IMR-90 (cell line): ENCODE results near the gene LRRC55. TPM values are rescaled to one million over a fixed set of nuclear protein-coding genes. Genes with fewer than 3 reads are reported as not detected.

Source experiments
- ATAC-seq: fragments of 200-7000 bp; cut with Tn5 transposase; 2 replicates; pipeline ENCODE4 v1.9.1; 2020; ENCODE audit warnings: low read depth, mild to moderate bottlenecking, moderate library complexity
- BruUV-seq: library from RNA; stranded (reverse); fragments of 400-500 nt; replicated peaks from 2 replicates; lab custom pipeline; 2021; lab: Mats Ljungman, UMichigan
- CTCF ChIA-PET: fragments of 300-600 bp; formaldehyde crosslinking; extraction: SDS; loops from one replicate; lab custom pipeline; 2021; ENCODE audit warnings: antibody characterized with exemption; lab: Yijun Ruan, JAX
- POLR2A ChIA-PET: fragments of 300-600 bp; sonication (Branson Sonifier 250); formaldehyde crosslinking; loops from one replicate; lab custom pipeline; 2022; ENCODE audit warnings: antibody characterized with exemption; ENCODE audit not compliant: unreplicated experiment; lab: Charles Lee
- DNase-seq: peaks from one replicate; pipeline ENCODE4 v3.0.0; 2013
- H2AFZ ChIP-seq: replicated peaks from 2 replicates; pipeline ENCODE3; 2013; ENCODE audit warnings: low read length, mild to moderate bottlenecking; ENCODE audit not compliant: poor library complexity
- H2AK5ac ChIP-seq: 2 replicates; pipeline ENCODE4 v1.6.1; 2013; ENCODE audit warnings: low read depth, low read length, inconsistent platforms
- H2AK9ac ChIP-seq: replicated peaks from 2 replicates; pipeline ENCODE3; 2013; ENCODE audit warnings: mild to moderate bottlenecking, low read depth, low read length, moderate library complexity; ENCODE audit not compliant: poor library complexity
- H2BK120ac ChIP-seq: 2 replicates; pipeline ENCODE4 v1.6.1; 2013; ENCODE audit warnings: low read depth, low read length, inconsistent platforms
- H2BK15ac ChIP-seq: 3 replicates; pipeline ENCODE4 v1.6.1; 2013; ENCODE audit warnings: low read depth, low read length, inconsistent platforms
- H2BK20ac ChIP-seq: 2 replicates; pipeline ENCODE4 v1.6.1; 2013; ENCODE audit warnings: low read depth, mild to moderate bottlenecking, inconsistent platforms, low read length, moderate library complexity
- H2BK5ac ChIP-seq: 2 replicates; pipeline ENCODE4 v1.6.1; 2013; ENCODE audit warnings: mild to moderate bottlenecking, low read depth, low read length, inconsistent platforms; ENCODE audit not compliant: poor library complexity, severe bottlenecking
- H3K14ac ChIP-seq: replicated peaks from 2 replicates; pipeline ENCODE4 v1.6.1; 2013; ENCODE audit warnings: low read depth, low read length, inconsistent platforms
- H3K18ac ChIP-seq: 2 replicates; pipeline ENCODE4 v1.6.1; 2013; ENCODE audit warnings: low read depth, low read length, control low read depth
- H3K23ac ChIP-seq: 2 replicates; pipeline ENCODE4 v1.6.1; 2013; ENCODE audit warnings: low read depth, low read length, inconsistent platforms
- H3K27ac ChIP-seq: 2 replicates; pipeline ENCODE4 v1.5.1; 2013; ENCODE audit warnings: mild to moderate bottlenecking, control low read depth, low read length; ENCODE audit not compliant: insufficient read depth
- H3K27me3 ChIP-seq: 2 replicates; pipeline ENCODE4 v1.6.1; 2013; ENCODE audit warnings: low read length; ENCODE audit not compliant: control insufficient read depth, insufficient read depth
- H3K36me3 ChIP-seq: 2 replicates; pipeline ENCODE4 v1.6.1; 2013; ENCODE audit warnings: low read length, mixed read lengths; ENCODE audit not compliant: control insufficient read depth, insufficient read depth
- H3K4ac ChIP-seq: 2 replicates; pipeline ENCODE4 v1.6.1; 2013; ENCODE audit warnings: low read depth, low read length, inconsistent platforms
- H3K4me1 ChIP-seq: 2 replicates; pipeline ENCODE4 v1.6.1; 2013; ENCODE audit warnings: low read length, mixed read lengths; ENCODE audit not compliant: control insufficient read depth, insufficient read depth
- H3K4me2 ChIP-seq: 2 replicates; pipeline ENCODE4 v1.6.1; 2013; ENCODE audit warnings: low read depth, mild to moderate bottlenecking, control low read depth, low read length, moderate library complexity
- H3K4me3 ChIP-seq: 2 replicates; pipeline ENCODE4 v1.5.1; 2013; ENCODE audit warnings: low read depth, mild to moderate bottlenecking, control low read depth, low read length, moderate library complexity; ENCODE audit not compliant: insufficient read depth
- H3K56ac ChIP-seq: 2 replicates; pipeline ENCODE4 v1.6.1; 2013; ENCODE audit warnings: low read length, inconsistent platforms; ENCODE audit not compliant: insufficient read depth; ENCODE audit errors: extremely low read depth
- H3K79me1 ChIP-seq, 2 experiments: 2 replicates each; pipeline ENCODE4 v1.6.1; 2013; ENCODE audit warnings: low read length in 2 of 2, inconsistent platforms in 1 of 2, low read depth in 1 of 2
- H3K9ac ChIP-seq: 2 replicates; pipeline ENCODE4 v1.6.1; 2013; ENCODE audit warnings: low read depth, low read length, control low read depth
- H3K9me1 ChIP-seq: 2 replicates; pipeline ENCODE4 v1.6.1; 2013; ENCODE audit warnings: low read length, inconsistent platforms; ENCODE audit not compliant: insufficient read depth
- H3K9me3 ChIP-seq: 2 replicates; pipeline ENCODE4 v1.6.1; 2013; ENCODE audit warnings: low read length; ENCODE audit not compliant: control insufficient read depth, insufficient read depth
- H4K20me1 ChIP-seq: 2 replicates; pipeline ENCODE4 v1.6.1; 2013; ENCODE audit warnings: low read length, inconsistent platforms; ENCODE audit not compliant: insufficient read depth
- H4K5ac ChIP-seq: 2 replicates; pipeline ENCODE4 v1.6.1; 2013; ENCODE audit warnings: mild to moderate bottlenecking, low read depth, low read length, control low read depth
- H4K8ac ChIP-seq, 2 experiments: 2 replicates each; pipeline ENCODE4 v1.6.1; 2013; ENCODE audit warnings: low read depth in 2 of 2, low read length in 2 of 2, control low read depth in 1 of 2, inconsistent platforms in 1 of 2
- H4K91ac ChIP-seq: 2 replicates; pipeline ENCODE4 v1.6.1; 2013; ENCODE audit warnings: low read depth, low read length, inconsistent platforms; ENCODE audit not compliant: insufficient read depth
- BHLHE40 ChIP-seq: fragments of 150-350 bp; IDR thresholded peaks from 2 replicates; pipeline ENCODE4 v1.6.1; 2016; ENCODE audit warnings: mild to moderate bottlenecking, low read depth, low read length
- CEBPB ChIP-seq: IDR thresholded peaks from 2 replicates; pipeline ENCODE4 v1.6.1; 2012; ENCODE audit warnings: low read depth, low read length, improper control_type of control experiment
- CHD1 ChIP-seq: IDR thresholded peaks from 2 replicates; pipeline ENCODE4 v1.6.1; 2012; ENCODE audit warnings: low read depth, low read length, improper control_type of control experiment
- FOS ChIP-seq: fragments of 150-350 bp; IDR thresholded peaks from 2 replicates; pipeline ENCODE4 v1.6.1; 2016; ENCODE audit warnings: low read depth, low read length
- MAFK ChIP-seq: IDR thresholded peaks from 2 replicates; pipeline ENCODE4 v1.6.1; 2012; ENCODE audit warnings: low read depth, low read length, improper control_type of control experiment
- MAZ ChIP-seq: IDR thresholded peaks from 2 replicates; pipeline ENCODE4 v1.6.1; 2012; ENCODE audit warnings: low read depth, mild to moderate bottlenecking, low read length, improper control_type of control experiment, moderate library complexity, borderline replicate concordance
- MXI1 ChIP-seq: IDR thresholded peaks from 2 replicates; pipeline ENCODE4 v1.6.1; 2012; ENCODE audit warnings: low read depth, mild to moderate bottlenecking, low read length, moderate library complexity, borderline replicate concordance
- NFE2L2 ChIP-seq: fragments of 150-350 bp; IDR thresholded peaks from 2 replicates; pipeline ENCODE4 v1.6.1; 2016; ENCODE audit warnings: low read depth, mild to moderate bottlenecking, low read length
- POLR2A ChIP-seq: IDR thresholded peaks from 2 replicates; pipeline ENCODE4 v1.6.1; 2012; ENCODE audit warnings: mild to moderate bottlenecking, low read depth, low read length
- RAD21 ChIP-seq: IDR thresholded peaks from 2 replicates; pipeline ENCODE4 v1.6.1; 2012; ENCODE audit warnings: low read length, improper control_type of control experiment
- RCOR1 ChIP-seq: IDR thresholded peaks from 2 replicates; pipeline ENCODE4 v1.6.1; 2012; ENCODE audit warnings: mild to moderate bottlenecking, low read length, improper control_type of control experiment; ENCODE audit not compliant: insufficient replicate concordance
- RFX5 ChIP-seq: IDR thresholded peaks from 2 replicates; pipeline ENCODE4 v1.8.0; 2012; ENCODE audit warnings: low read depth, mild to moderate bottlenecking, low read length, moderate library complexity
- SMC3 ChIP-seq: fragments of 150-350 bp; IDR thresholded peaks from 2 replicates; pipeline ENCODE4 v1.6.1; 2016; ENCODE audit warnings: low read depth, mild to moderate bottlenecking, antibody characterized with exemption, low read length, moderate library complexity
- USF2 ChIP-seq: fragments of 150-350 bp; IDR thresholded peaks from 2 replicates; pipeline ENCODE4 v1.6.1; 2017; ENCODE audit warnings: mild to moderate bottlenecking, antibody characterized with exemption, low read length, low read depth
- WGBS, 2 experiments: methylation state at CpG; one replicate each; pipeline versions ENCODE4 v1.1.5 to v1.1.7; 2013; ENCODE audit warnings: missing lambda C conversion rate in 2 of 2; ENCODE audit not compliant: insufficient read length in 1 of 2; ENCODE audit errors: extremely low coverage in 2 of 2; 5-methylcytosine and 5-hydroxymethylcytosine counted together
- dilution Hi-C: fragments of 300-500 bp; cut with HindIII; formaldehyde crosslinking; loops from one replicate; pipeline ENCODE4 v1.14.3; 2018; ENCODE audit warnings: low sequenced_read_pairs; ENCODE audit not compliant: unreplicated experiment
- in situ Hi-C: fragments of 300-500 bp; cut with MboI; formaldehyde crosslinking; loops from 3 replicates; pipeline ENCODE4 v1.14.3; 2019; ENCODE audit warnings: low sequenced_read_pairs, inconsistent platforms, mixed read lengths
- intact Hi-C: fragments of 100-400 bp; cut with micrococcal nuclease; formaldehyde crosslinking; loops from 2 replicates; pipeline ENCODE4 v1.10.0; 2022
- polyA plus RNA-seq, 3 experiments: library from polyadenylated mRNA; depleted of rRNA; stranded (reverse); fragments of >200 nt; gene quantifications; 2 replicates each; pipeline ENCODE4 v1.2.3, GENCODE V29; 2012; ENCODE audit warnings: low replicate concordance in 1 of 3
- total RNA-seq: library from RNA; depleted of rRNA; stranded (reverse); fragments of >200 nt; gene quantifications from 2 replicates; pipeline ENCODE4 v1.2.3, GENCODE V29; 2012
- TF ChIP-seq, protein P1 (sequence below): conservative IDR thresholded peaks from 2 replicates; pipeline ENCODE4 v1.5.1; 2012; ENCODE audit warnings: mild to moderate bottlenecking, low read depth, low read length, improper control_type of control experiment
- TF ChIP-seq, protein P2 (sequence below): fragments of 150-350 bp; IDR thresholded peaks from 2 replicates; pipeline ENCODE4 v1.6.1; 2016; ENCODE audit warnings: low read depth, mild to moderate bottlenecking, low read length, moderate library complexity, borderline replicate concordance

Gene LRRC55
- total and polyA plus RNA-seq, 2 of the 4 experiments (the other 2 are of a cell fraction) = not detected

- no peaks in the 10 kb centered on the region for H3K9me1 ChIP-seq
- ChIA-PET POLR2A (no interaction called here), CTCF (no interaction called here)
- no peak overlapping the region for H3K4me3 ChIP-seq
- H3K18ac ChIP-seq = no peak overlapping the region
- no peak overlapping the region for H4K5ac ChIP-seq
- no peak for TF ChIP-seq RAD21
- TF ChIP-seq RFX5 = no peak
- no peak for TF ChIP-seq USF2
- TF ChIP-seq MAFK = no peak
- TF ChIP-seq, protein P1, sequence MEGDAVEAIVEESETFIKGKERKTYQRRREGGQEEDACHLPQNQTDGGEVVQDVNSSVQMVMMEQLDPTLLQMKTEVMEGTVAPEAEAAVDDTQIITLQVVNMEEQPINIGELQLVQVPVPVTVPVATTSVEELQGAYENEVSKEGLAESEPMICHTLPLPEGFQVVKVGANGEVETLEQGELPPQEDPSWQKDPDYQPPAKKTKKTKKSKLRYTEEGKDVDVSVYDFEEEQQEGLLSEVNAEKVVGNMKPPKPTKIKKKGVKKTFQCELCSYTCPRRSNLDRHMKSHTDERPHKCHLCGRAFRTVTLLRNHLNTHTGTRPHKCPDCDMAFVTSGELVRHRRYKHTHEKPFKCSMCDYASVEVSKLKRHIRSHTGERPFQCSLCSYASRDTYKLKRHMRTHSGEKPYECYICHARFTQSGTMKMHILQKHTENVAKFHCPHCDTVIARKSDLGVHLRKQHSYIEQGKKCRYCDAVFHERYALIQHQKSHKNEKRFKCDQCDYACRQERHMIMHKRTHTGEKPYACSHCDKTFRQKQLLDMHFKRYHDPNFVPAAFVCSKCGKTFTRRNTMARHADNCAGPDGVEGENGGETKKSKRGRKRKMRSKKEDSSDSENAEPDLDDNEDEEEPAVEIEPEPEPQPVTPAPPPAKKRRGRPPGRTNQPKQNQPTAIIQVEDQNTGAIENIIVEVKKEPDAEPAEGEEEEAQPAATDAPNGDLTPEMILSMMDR = no peak
- TF ChIP-seq MXI1 = no peak
- no peak for TF ChIP-seq BHLHE40
- TF ChIP-seq CHD1 = no peak
- no peak for TF ChIP-seq SMC3
- no peak for TF ChIP-seq POLR2A
- no peak for TF ChIP-seq MAZ
- TF ChIP-seq, protein P2, sequence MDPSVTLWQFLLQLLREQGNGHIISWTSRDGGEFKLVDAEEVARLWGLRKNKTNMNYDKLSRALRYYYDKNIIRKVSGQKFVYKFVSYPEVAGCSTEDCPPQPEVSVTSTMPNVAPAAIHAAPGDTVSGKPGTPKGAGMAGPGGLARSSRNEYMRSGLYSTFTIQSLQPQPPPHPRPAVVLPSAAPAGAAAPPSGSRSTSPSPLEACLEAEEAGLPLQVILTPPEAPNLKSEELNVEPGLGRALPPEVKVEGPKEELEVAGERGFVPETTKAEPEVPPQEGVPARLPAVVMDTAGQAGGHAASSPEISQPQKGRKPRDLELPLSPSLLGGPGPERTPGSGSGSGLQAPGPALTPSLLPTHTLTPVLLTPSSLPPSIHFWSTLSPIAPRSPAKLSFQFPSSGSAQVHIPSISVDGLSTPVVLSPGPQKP = no peak
- TF ChIP-seq CEBPB = no peak
- no peak for TF ChIP-seq NFE2L2
- no peak for TF ChIP-seq RCOR1
- TF ChIP-seq FOS = no peak
- intact Hi-C loops = no loop called here
- no peak overlapping the region for H3K4me2 ChIP-seq
- DNase-seq (no peak), ATAC-seq (no peak)
- H4K20me1 ChIP-seq = no peaks in the 10 kb centered on the region
- no peak overlapping the region for H2AK9ac ChIP-seq
- H4K91ac ChIP-seq = no peak overlapping the region
- H2BK120ac ChIP-seq = no peak overlapping the region
- H3K36me3 ChIP-seq = no peaks in the 10 kb centered on the region
- H3K9ac ChIP-seq = no peak overlapping the region
- H2BK20ac ChIP-seq = no peak overlapping the region
- no peak overlapping the region for H2BK15ac ChIP-seq
- H3K14ac ChIP-seq = no peak overlapping the region
- H3K4me1 ChIP-seq = no peaks in the 10 kb centered on the region
- no peak overlapping the region for H2AK5ac ChIP-seq
- H3K27ac ChIP-seq = no peak overlapping the region
- no peak overlapping the region for H3K23ac ChIP-seq
- no peak overlapping the region for H2BK5ac ChIP-seq
- no CpG with 5 or more reads among the region's 2 CpGs for WGBS, 2 experiments
- H3K56ac ChIP-seq = no peak overlapping the region
- BruUV-seq = no TSS peak
- dilution Hi-C loops = no loop called here
- no peaks in the 10 kb centered on the region for H3K9me3 ChIP-seq
- no peak overlapping the region for H4K8ac ChIP-seq
- in situ Hi-C loops = no loop called here
- no peaks in the 10 kb centered on the region for H3K79me1 ChIP-seq
- H2AFZ ChIP-seq = no peak overlapping the region
- no peak overlapping the region for H3K4ac ChIP-seq
- peaks cover 2% of the 10 kb centered on the region for H3K27me3 ChIP-seq
These were observed 14.5 kb upstream of the LRRC55 start for GRCh38 chr11:57167125-57167846.
